ENCODE results near the gene C17orf78. TPM values are rescaled to one million over a fixed set of nuclear protein-coding genes. Genes with fewer than 3 reads are reported as not detected.

Gene C17orf78
- total and polyA plus RNA-seq, 2 of the 13 experiments (the other 11 are each of a cell fraction or from before 2014, with no cell fraction given): not detected

GRCh38 chr17:37405955-37406634 lies 30.3 kb downstream of the C17orf78 start (continued):
- TF ChIP-seq, protein P1, sequence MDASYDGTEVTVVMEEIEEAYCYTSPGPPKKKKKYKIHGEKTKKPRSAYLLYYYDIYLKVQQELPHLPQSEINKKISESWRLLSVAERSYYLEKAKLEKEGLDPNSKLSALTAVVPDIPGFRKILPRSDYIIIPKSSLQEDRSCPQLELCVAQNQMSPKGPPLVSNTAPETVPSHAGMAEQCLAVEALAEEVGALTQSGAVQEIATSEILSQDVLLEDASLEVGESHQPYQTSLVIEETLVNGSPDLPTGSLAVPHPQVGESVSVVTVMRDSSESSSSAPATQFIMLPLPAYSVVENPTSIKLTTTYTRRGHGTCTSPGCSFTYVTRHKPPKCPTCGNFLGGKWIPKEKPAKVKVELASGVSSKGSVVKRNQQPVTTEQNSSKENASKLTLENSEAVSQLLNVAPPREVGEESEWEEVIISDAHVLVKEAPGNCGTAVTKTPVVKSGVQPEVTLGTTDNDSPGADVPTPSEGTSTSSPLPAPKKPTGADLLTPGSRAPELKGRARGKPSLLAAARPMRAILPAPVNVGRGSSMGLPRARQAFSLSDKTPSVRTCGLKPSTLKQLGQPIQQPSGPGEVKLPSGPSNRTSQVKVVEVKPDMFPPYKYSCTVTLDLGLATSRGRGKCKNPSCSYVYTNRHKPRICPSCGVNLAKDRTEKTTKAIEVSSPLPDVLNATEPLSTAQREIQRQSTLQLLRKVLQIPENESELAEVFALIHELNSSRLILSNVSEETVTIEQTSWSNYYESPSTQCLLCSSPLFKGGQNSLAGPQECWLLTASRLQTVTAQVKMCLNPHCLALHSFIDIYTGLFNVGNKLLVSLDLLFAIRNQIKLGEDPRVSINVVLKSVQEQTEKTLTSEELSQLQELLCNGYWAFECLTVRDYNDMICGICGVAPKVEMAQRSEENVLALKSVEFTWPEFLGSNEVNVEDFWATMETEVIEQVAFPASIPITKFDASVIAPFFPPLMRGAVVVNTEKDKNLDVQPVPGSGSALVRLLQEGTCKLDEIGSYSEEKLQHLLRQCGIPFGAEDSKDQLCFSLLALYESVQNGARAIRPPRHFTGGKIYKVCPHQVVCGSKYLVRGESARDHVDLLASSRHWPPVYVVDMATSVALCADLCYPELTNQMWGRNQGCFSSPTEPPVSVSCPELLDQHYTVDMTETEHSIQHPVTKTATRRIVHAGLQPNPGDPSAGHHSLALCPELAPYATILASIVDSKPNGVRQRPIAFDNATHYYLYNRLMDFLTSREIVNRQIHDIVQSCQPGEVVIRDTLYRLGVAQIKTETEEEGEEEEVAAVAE (CRISPR knock-in tag; IDR thresholded peaks at IDR 0.05; ENCODE audit: borderline replicate concordance): 0 out of 2 replicates have a peak, but pooled peaks have one; percentile 17
- 0 out of 2 replicates have a peak, but pooled peaks have one; percentile 67 for TF ChIP-seq ARNT2 (CRISPR knock-in tag; IDR thresholded peaks at IDR 0.05; ENCODE audit: low read depth)
- no peak for TF ChIP-seq POLR2AphosphoS5 (IDR thresholded peaks at IDR 0.05; ENCODE audit: low read depth, low read length)
- 0 out of 2 replicates have a peak, but pooled peaks have one; percentile 12 for TF ChIP-seq ZXDC (CRISPR knock-in tag; IDR thresholded peaks at IDR 0.05)
- no peak for TF ChIP-seq ZNF513 (CRISPR knock-in tag; conservative IDR thresholded peaks at IDR 0.05)
- TF ChIP-seq NFKBIZ (CRISPR knock-in tag; IDR thresholded peaks at IDR 0.05): no peak
- 0 out of 2 replicates have a peak, but pooled peaks have one; percentile 12 for TF ChIP-seq TMF1 (CRISPR knock-in tag; IDR thresholded peaks at IDR 0.05; ENCODE audit: low read depth)
- TF ChIP-seq RXRA (CRISPR knock-in tag; IDR thresholded peaks at IDR 0.05): 0 out of 2 replicates have a peak, but pooled peaks have one; percentile 39
- TF ChIP-seq AGO1 (IDR thresholded peaks at IDR 0.05; ENCODE audit: low read depth, low read length, poor library complexity, severe bottlenecking): no peak
- TF ChIP-seq ZIK1 (CRISPR knock-in tag; IDR thresholded peaks at IDR 0.05; ENCODE audit: borderline replicate concordance, low read depth): 0 out of 2 replicates have a peak, but pooled peaks have one; percentile 40
- peak; percentile 53 for TF ChIP-seq JARID2 (CRISPR knock-in tag; IDR thresholded peaks at IDR 0.05; ENCODE audit: insufficient replicate concordance)
- no peak for TF ChIP-seq PHF20 (CRISPR knock-in tag; IDR thresholded peaks at IDR 0.05)
- no peak for TF ChIP-seq ZFP1 (CRISPR knock-in tag; IDR thresholded peaks at IDR 0.05)
- peak; percentile 52 for TF ChIP-seq ASH2L (IDR thresholded peaks at IDR 0.05; ENCODE audit: insufficient read length, low read depth, low read length)
- TF ChIP-seq ZNF614 (CRISPR knock-in tag; IDR thresholded peaks at IDR 0.05; ENCODE audit: borderline replicate concordance): 0 out of 2 replicates have a peak, but pooled peaks have one; percentile 29
- TF ChIP-seq ETV5 (CRISPR knock-in tag; IDR thresholded peaks at IDR 0.05; ENCODE audit: borderline replicate concordance): no peak
- peak; percentile 59; the same call in 1 of the 2 replicates for TF ChIP-seq ZNF280B (CRISPR knock-in tag; IDR thresholded peaks at IDR 0.05; ENCODE audit: borderline replicate concordance)
- TF ChIP-seq ZNF333 (CRISPR knock-in tag; IDR thresholded peaks at IDR 0.05; ENCODE audit: borderline replicate concordance): no peak
